CD8-positive, alpha-beta memory T cell (primary cell): Measurements from ENCODE around the gene BOD1. TPM values are rescaled to one million over a fixed set of nuclear protein-coding genes. Genes with fewer than 3 reads are reported as not detected.
"Not testable (repeated sequence)": the region's sequence is repeated elsewhere in the genome, so short reads cannot be mapped to it uniquely, and the experiment has no call there.

Experiments used
- CTCF ChIA-PET: fragments of 350-600 bp; sonication (Branson Sonifier 250); formaldehyde crosslinking; loops from one replicate; lab custom pipeline; 2021; ENCODE audit warnings: antibody characterized with exemption; lab: Charles Lee
- POLR2A ChIA-PET: fragments of 350-600 bp; sonication (Branson Sonifier 250); formaldehyde crosslinking; loops from one replicate; lab custom pipeline; 2021; ENCODE audit warnings: antibody characterized with exemption; lab: Charles Lee
- DNase-seq, 5 donors: peaks; one replicate each; pipeline versions ENCODE4 v3.0.0 to v3.0.0-alpha.2; 2020 to 2022; ENCODE audit warnings: mixed read lengths in 1 of 5
- H3K27ac ChIP-seq: one replicate; pipeline ENCODE4 v1.7.0; 2013; ENCODE audit warnings: low read depth, mild to moderate bottlenecking, low read length, moderate library complexity
- H3K27me3 ChIP-seq: 2 replicates; pipeline ENCODE4 v1.7.0; 2013; ENCODE audit warnings: low read length, mild to moderate bottlenecking; ENCODE audit not compliant: insufficient read depth, poor library complexity, severe bottlenecking
- H3K36me3 ChIP-seq: 2 replicates; pipeline ENCODE4 v1.7.0; 2013; ENCODE audit warnings: mild to moderate bottlenecking, low read length, moderate library complexity; ENCODE audit not compliant: insufficient read depth
- H3K4me1 ChIP-seq: 2 replicates; pipeline ENCODE4 v1.7.0; 2013; ENCODE audit warnings: mild to moderate bottlenecking, low read length, moderate library complexity; ENCODE audit not compliant: insufficient read depth
- H3K4me3 ChIP-seq: 2 replicates; pipeline ENCODE4 v1.7.0; 2013; ENCODE audit warnings: mild to moderate bottlenecking, low read length
- H3K9me3 ChIP-seq: 2 replicates; pipeline ENCODE4 v1.7.0; 2013; ENCODE audit warnings: mild to moderate bottlenecking, low read length
- H3K27ac Mint-ChIP-seq, 8 donors: one replicate each; pipeline ENCODE4 v1.8.0; 2020 to 2021; ENCODE audit warnings: mixed read lengths in 8 of 8, mild to moderate bottlenecking in 6 of 8, inconsistent platforms in 3 of 8, moderate library complexity in 3 of 8
- H3K27me3 Mint-ChIP-seq, 2 donors: one replicate each; pipeline ENCODE4 v1.8.0; 2020 to 2021; ENCODE audit warnings: mixed read lengths in 2 of 2, mild to moderate bottlenecking in 1 of 2, moderate library complexity in 1 of 2
- H3K36me3 Mint-ChIP-seq, 3 donors: one replicate each; pipeline ENCODE4 v1.8.0; 2020 to 2021; ENCODE audit warnings: mixed read lengths in 3 of 3, inconsistent platforms in 1 of 3, mild to moderate bottlenecking in 1 of 3
- H3K4me1 Mint-ChIP-seq, 3 donors: one replicate each; pipeline ENCODE4 v1.8.0; 2020 to 2021; ENCODE audit warnings: mixed read lengths in 3 of 3, inconsistent platforms in 1 of 3, mild to moderate bottlenecking in 1 of 3
- H3K4me3 Mint-ChIP-seq, 7 donors: one replicate each; pipeline ENCODE4 v1.8.0; 2020 to 2021; ENCODE audit warnings: mixed read lengths in 7 of 7, mild to moderate bottlenecking in 6 of 7, moderate library complexity in 4 of 7, inconsistent platforms in 2 of 7
- H3K9me3 Mint-ChIP-seq, 5 donors: one replicate each; pipeline ENCODE4 v1.8.0; 2020 to 2022; ENCODE audit warnings: mixed read lengths in 5 of 5, mild to moderate bottlenecking in 3 of 5, moderate library complexity in 2 of 5, inconsistent platforms in 1 of 5
- polyA plus RNA-seq: library from polyadenylated mRNA; unstranded; fragments of 300-500 nt; fragmentation: Illumina TruSeq; gene quantifications from one replicate; pipeline ENCODE4 v1.2.3, GENCODE V29; 2021
- total RNA-seq, 2 experiments: library from RNA; stranded (reverse); gene quantifications; one replicate each; pipeline ENCODE4 v1.2.3, GENCODE V29; 2021

Gene BOD1
- total and polyA plus RNA-seq, 3 experiments from 2014 or later: 17.1 to 25.1 (median 23.0) TPM

DNA sequence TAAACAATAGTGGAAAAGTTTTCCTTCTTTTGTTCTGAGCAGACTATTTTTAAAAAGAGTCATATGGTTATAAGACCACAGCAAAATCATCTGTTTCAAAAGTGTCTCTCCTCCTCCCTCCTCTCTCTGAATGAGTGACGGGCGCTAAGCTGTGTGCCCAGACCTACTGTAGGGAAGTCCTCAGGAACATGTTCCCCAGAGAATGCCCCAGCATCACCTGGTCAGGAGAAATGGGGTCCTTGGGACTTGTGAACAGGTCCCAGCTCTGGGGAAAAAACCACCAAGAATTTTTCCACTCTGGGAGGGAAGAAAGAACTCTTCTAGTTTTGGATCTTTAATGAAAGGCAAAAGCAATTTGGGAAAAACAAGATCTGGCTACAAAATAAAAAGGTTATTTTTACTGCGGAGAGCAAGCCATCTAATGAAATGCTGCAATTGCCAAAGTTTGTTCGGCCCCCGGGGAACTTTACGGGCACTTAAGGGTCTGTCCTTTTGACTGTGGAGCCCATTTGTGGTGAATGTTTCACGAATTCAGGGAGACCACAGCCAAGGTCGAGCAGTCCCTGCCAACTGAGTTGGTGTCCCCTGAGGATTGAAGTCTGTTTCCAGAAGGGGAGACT lies 25.9 kb downstream of the BOD1 start:
- no peak overlapping the region for H3K27ac ChIP-seq
- H3K36me3 Mint-ChIP-seq: peaks cover 5 to 77% (median 25%) of the 10 kb centered on the region in 3 donors
- H3K27me3 ChIP-seq: no peaks in the 10 kb centered on the region
- no peaks in the 10 kb centered on the region for H3K4me1 ChIP-seq
- H3K4me3 Mint-ChIP-seq: no peak overlapping the region
- no peak for DNase-seq
- no peaks in the 10 kb centered on the region for H3K4me1 Mint-ChIP-seq
- ChIA-PET CTCF (no interaction called here), POLR2A (no interaction called here)
- peaks cover 41 to 83% (median 78%) of the 10 kb centered on the region in 5 donors for H3K9me3 Mint-ChIP-seq
- H3K27ac Mint-ChIP-seq: no peak overlapping the region
- no peak overlapping the region for H3K4me3 ChIP-seq
- peaks cover 21% of the 10 kb centered on the region for H3K9me3 ChIP-seq
- peaks cover 0 to 3% of the 10 kb centered on the region in 2 donors for H3K27me3 Mint-ChIP-seq
- H3K36me3 ChIP-seq: no peaks in the 10 kb centered on the region

DNA sequence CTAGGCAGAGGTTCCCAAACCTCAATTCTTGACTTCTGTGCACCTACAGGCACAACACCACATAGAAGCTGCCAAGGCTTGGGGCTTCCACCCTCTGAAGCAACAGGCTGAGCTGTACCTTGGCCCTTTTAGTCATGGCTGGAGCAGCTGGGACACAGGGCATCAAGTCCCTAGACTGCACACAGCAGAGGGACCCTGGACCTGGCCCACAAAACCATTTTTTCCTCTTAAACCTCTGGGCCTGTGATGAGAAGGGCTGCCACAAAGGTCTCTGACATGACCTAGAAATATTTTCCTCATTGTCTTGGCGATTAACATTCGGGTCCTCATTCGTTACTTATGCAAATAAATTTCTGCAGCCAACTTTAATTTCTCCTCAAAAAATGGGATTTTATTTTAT lies 30.3 kb downstream of the BOD1 start:
- H3K4me1 ChIP-seq, H3K27ac ChIP-seq, H3K4me3 ChIP-seq, H3K27me3 ChIP-seq, H3K9me3 ChIP-seq, POLR2A ChIA-PET, H3K27ac Mint-ChIP-seq, H3K36me3 ChIP-seq, CTCF ChIA-PET, H3K27me3 Mint-ChIP-seq, H3K4me1 Mint-ChIP-seq, DNase-seq, H3K4me3 Mint-ChIP-seq: not testable (repeated sequence)
- Mint-ChIP-seq H3K9me3 (peaks cover 26 to 77% (median 55%) of the 10 kb centered on the region in 5 donors), H3K36me3 (peaks cover 0 to 71% (median 5%) of the 10 kb centered on the region in 3 donors)

DNA sequence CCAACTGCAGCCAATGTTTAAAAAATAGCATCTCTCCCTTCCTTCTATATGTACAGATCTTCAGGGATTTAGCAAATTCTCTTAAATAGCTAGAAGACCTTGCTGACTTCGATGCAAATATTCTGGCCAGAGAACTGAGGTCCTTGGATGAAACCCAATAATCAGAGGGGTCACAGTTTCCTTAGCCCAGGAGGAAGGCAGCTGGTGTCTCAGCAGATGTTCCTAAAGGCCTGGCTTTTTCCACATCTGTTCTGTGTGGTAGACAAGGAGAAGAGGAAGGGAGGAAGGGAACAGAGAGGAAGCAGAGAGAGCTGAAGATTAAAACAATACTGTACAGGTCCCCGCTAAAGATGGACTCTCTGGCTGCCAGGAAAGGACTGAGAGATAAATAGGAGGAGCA lies 33.1 kb downstream of the BOD1 start:
- no peak for DNase-seq
- CTCF ChIA-PET: interaction anchor here (1.6 to 1.7 kb wide), 2 partner anchors 10 to 26 kb away, joined by 3 to 8 read pairs; no protein-coding TSS in a partner anchor
- Mint-ChIP-seq H3K4me1 (no peaks in the 10 kb centered on the region), H3K27me3 (peaks cover 6 to 8% of the 10 kb centered on the region in 2 donors), H3K36me3 (peaks cover 0 to 62% (median 4%) of the 10 kb centered on the region in 3 donors), H3K27ac (no peak overlapping the region), H3K9me3 (peaks cover 14 to 67% (median 44%) of the 10 kb centered on the region in 5 donors), H3K4me3 (no peak overlapping the region)
- H3K4me1 ChIP-seq: no peaks in the 10 kb centered on the region
- H3K4me3 ChIP-seq: no peak overlapping the region
- no peaks in the 10 kb centered on the region for H3K36me3 ChIP-seq
- no peaks in the 10 kb centered on the region for H3K27me3 ChIP-seq
- POLR2A ChIA-PET: no interaction called here
- H3K9me3 ChIP-seq: peaks cover 3% of the 10 kb centered on the region
- H3K27ac ChIP-seq: no peak overlapping the region

DNA sequence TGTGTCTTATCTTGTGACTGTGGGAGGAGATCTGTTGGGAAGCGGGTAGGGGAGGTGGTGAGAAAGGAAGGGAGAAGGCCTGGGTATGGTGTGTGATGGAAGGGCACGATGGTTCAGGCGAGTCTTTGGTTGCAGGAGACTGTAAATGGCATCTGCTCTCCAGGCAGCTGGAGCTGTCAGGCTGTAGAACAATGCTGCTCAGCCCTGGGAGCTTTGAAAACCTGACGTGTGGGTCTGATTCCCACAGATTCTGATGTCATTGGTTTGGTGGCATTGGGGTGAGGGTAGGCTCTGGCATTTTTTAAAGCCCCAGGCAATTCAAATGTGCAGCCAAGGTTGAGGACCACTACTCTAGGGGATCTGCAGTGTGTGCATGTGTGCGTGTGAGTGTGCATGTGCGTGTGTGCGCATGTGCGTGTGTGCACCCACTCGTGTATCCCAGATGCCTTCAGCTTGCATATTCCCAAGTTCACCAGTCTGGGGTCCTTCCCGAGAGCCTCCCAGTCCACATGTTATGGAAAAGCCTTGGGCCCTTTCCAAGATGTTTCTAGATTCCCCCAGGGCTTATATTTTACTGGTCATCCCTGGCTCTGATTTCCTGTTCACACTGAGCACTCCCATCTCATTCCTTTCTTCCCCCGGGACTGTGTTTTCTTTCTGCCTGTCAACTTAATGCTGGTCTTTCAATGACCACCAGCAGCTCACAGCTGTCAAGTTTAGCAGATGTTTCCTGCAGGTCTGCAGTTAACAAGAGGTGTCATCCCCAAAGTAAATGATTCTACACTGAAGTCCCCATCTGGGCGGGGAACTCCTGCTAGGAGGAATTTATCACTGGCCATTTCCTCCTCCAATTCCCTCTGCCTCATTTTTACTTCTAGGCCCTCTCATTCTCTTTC lies 34.0 kb downstream of the BOD1 start:
- H3K36me3 ChIP-seq: no peaks in the 10 kb centered on the region
- Mint-ChIP-seq H3K36me3 (peaks cover 0 to 58% (median 4%) of the 10 kb centered on the region in 3 donors), H3K4me3 (no peak overlapping the region), H3K9me3 (peaks cover 14 to 62% (median 37%) of the 10 kb centered on the region in 5 donors), H3K27ac (peak overlapping the region in 2 of 8 donors; percentile 85), H3K4me1 (no peaks in the 10 kb centered on the region), H3K27me3 (peaks cover 6 to 8% of the 10 kb centered on the region in 2 donors)
- DNase-seq: no peak
- H3K4me1 ChIP-seq: no peaks in the 10 kb centered on the region
- no peaks in the 10 kb centered on the region for H3K27me3 ChIP-seq
- H3K27ac ChIP-seq: no peak overlapping the region
- H3K4me3 ChIP-seq: no peak overlapping the region
- no peaks in the 10 kb centered on the region for H3K9me3 ChIP-seq
- CTCF ChIA-PET: interaction anchor here (0.6 to 1.7 kb wide), 3 partner anchors 9 to 27 kb away, joined by 3 to 8 read pairs (median 4); no protein-coding TSS in a partner anchor
- POLR2A ChIA-PET: no interaction called here

DNA sequence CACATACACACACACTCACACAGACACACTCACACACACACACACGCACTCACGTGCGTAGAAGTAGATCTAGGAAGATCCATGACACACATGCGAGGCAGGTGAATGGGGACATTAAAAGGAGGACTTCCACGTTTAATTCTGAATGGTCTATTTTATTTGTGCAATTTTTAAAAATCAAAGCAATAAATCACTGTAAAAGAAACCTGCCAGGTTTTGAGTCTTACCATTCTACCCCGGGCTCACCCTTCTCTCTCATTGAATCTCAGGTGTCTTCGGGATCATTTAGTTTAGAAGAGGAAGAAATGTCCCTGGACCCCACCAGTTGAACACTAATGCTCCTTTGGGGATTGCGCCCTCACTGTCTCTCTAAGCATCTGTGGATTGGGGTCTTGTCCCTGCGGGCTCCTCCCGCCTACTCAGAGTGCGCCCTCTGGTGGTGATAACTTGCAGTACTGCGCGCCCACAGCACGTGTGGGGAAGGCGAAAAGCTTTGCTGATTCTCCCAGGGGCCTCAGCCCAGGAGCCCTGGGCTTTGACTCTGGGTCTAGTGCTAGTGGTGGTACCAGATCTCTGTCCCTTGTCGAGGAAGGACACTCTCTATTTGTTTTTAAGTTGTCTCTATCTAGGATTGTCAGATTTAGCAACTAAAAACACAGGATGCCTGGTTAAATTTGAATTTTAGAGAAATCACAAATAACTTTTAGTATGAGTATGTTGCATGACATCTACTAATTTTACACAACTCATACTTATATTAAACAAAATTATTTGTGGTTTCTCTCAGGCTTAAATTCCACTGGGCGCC lies 34.8 kb downstream of the BOD1 start:
- Mint-ChIP-seq H3K4me3 (no peak overlapping the region), H3K4me1 (no peaks in the 10 kb centered on the region), H3K36me3 (peaks cover 0 to 60% (median 4%) of the 10 kb centered on the region in 3 donors), H3K27me3 (peaks cover 6 to 13% of the 10 kb centered on the region in 2 donors), H3K27ac (peak overlapping the region in 1 of 8 donors; percentile 85), H3K9me3 (peaks cover 12 to 63% (median 30%) of the 10 kb centered on the region in 5 donors)
- no peak overlapping the region for H3K27ac ChIP-seq
- H3K9me3 ChIP-seq: no peaks in the 10 kb centered on the region
- H3K27me3 ChIP-seq: no peaks in the 10 kb centered on the region
- ChIA-PET CTCF (interaction anchor here (0.6 to 1.1 kb wide), 2 partner anchors 9 to 21 kb away, joined by 3 to 4 read pairs; no protein-coding TSS in a partner anchor), POLR2A (no interaction called here)
- H3K4me3 ChIP-seq: no peak overlapping the region
- no peaks in the 10 kb centered on the region for H3K36me3 ChIP-seq
- H3K4me1 ChIP-seq: no peaks in the 10 kb centered on the region
- peak in 4 of 5 donors; percentile 5 to 51 (median 12) for DNase-seq

DNA sequence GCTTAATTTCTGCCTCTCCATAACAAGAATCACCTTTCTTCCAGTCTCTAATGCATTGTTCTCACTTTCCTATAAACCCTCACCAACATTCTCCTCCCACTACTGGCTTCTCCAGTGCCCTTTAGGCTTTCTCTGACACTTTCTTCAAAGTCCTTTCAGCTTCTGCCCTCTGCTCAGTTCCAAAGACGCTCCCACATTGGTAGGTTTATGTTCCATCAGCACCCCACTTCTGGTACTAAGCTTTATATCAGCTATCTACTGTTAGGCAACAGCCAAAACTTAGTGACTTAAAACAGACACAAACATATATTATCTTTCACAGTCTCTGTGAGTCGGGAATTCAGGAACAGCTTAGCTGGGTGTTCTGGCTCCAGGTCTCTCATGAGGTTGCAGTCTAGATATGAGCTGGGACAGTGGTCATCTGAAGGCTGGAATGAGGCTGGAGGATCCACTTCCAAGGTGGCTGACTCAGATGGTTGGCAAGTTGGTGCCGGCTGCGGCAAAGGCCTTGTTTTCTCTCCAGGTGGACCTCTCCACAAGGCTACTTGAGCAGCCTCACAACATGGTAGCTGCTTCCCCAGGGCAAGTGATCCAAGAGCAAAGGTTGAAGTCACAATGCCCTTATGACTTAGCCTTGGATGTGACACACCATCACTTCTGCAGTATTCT lies 37.4 kb downstream of the BOD1 start:
- ChIA-PET POLR2A (no interaction called here), CTCF (interaction anchor here (1.9 kb wide), 1 partner anchor 30 kb away, joined by 4 read pairs; no protein-coding TSS in a partner anchor)
- Histone ChIP-seq H3K36me3 (no peaks in the 10 kb centered on the region), H3K27ac (no peak overlapping the region), H3K27me3 (no peaks in the 10 kb centered on the region), H3K9me3 (no peaks in the 10 kb centered on the region), H3K4me1 (no peaks in the 10 kb centered on the region), H3K4me3 (no peak overlapping the region)
- H3K4me1 Mint-ChIP-seq: no peaks in the 10 kb centered on the region
- H3K27ac Mint-ChIP-seq: no peak overlapping the region
- peaks cover 5 to 44% (median 12%) of the 10 kb centered on the region in 5 donors for H3K9me3 Mint-ChIP-seq
- peaks cover 0 to 41% (median 0%) of the 10 kb centered on the region in 3 donors for H3K36me3 Mint-ChIP-seq
- no peak for DNase-seq
- peaks cover 3 to 23% of the 10 kb centered on the region in 2 donors for H3K27me3 Mint-ChIP-seq
- H3K4me3 Mint-ChIP-seq: peak overlapping the region in 1 of 7 donors; percentile 14

DNA sequence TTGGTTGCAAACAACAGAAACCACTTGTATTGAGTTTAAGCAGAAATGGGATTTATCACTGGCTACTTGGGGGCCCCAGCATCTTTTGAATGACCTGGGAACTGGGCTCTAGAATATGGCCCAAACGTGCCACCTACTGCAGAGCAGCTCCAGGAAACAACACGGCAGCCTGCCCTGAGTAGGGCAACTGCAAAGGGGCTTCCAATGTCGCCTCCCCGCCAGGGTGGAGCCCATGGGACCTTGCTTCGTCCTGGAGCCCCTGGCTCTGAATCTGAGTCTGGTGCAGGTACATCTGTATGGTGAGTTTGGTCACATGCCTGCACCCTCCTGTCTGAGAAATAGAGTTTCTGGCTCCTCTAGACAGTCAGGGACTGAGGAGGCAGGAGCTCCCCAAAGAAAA lies 38.6 kb downstream of the BOD1 start:
- Mint-ChIP-seq H3K27me3 (peaks cover 0 to 21% of the 10 kb centered on the region in 2 donors), H3K27ac (no peak overlapping the region), H3K9me3 (peaks cover 4 to 33% (median 8%) of the 10 kb centered on the region in 5 donors), H3K36me3 (peaks cover 0 to 31% (median 0%) of the 10 kb centered on the region in 3 donors), H3K4me1 (peaks cover 4 to 5% (median 4%) of the 10 kb centered on the region in 3 donors), H3K4me3 (no peak overlapping the region)
- H3K27me3 ChIP-seq: peaks cover 2% of the 10 kb centered on the region
- no peak for DNase-seq
- CTCF ChIA-PET: interaction anchor here (1.9 kb wide), 1 partner anchor 32 kb away, joined by 4 read pairs; no protein-coding TSS in a partner anchor
- H3K4me3 ChIP-seq: no peak overlapping the region
- POLR2A ChIA-PET: no interaction called here
- no peak overlapping the region for H3K27ac ChIP-seq
- H3K36me3 ChIP-seq: no peaks in the 10 kb centered on the region
- H3K9me3 ChIP-seq: no peaks in the 10 kb centered on the region
- peaks cover 5% of the 10 kb centered on the region for H3K4me1 ChIP-seq
